NT2/D1 (cell line): ENCODE results near the gene PPIP5K2.
"Not testable (repeated sequence)": the region's sequence is repeated elsewhere in the genome, so short reads cannot be mapped to it uniquely, and the experiment has no call there.

Experiments
- DNase-seq: peaks from one replicate; pipeline ENCODE4 v3.0.0-alpha.2; 2011; ENCODE audit warnings: low read depth, low spot score
- H3K27me3 ChIP-seq: 2 replicates; pipeline ENCODE4 v1.6.0; 2011; ENCODE audit warnings: mild to moderate bottlenecking; ENCODE audit not compliant: insufficient read length, insufficient read depth
- H3K36me3 ChIP-seq: 2 replicates; pipeline ENCODE4 v1.6.1; 2011; ENCODE audit warnings: mild to moderate bottlenecking, low read length, mixed read lengths; ENCODE audit not compliant: insufficient read depth, insufficient read length
- H3K4me1 ChIP-seq: 2 replicates; pipeline ENCODE4 v1.5.1; 2011; ENCODE audit not compliant: insufficient read depth, insufficient read length
- H3K4me3 ChIP-seq: 2 replicates; pipeline ENCODE4 v1.5.1; 2011; ENCODE audit warnings: low read depth; ENCODE audit not compliant: insufficient read length
- H3K9ac ChIP-seq: 2 replicates; pipeline ENCODE4 v1.6.0; 2011; ENCODE audit warnings: low read depth; ENCODE audit not compliant: insufficient read length
- H3K9me3 ChIP-seq: 2 replicates; pipeline ENCODE4 v1.5.1; 2011; ENCODE audit warnings: mild to moderate bottlenecking, low read length; ENCODE audit not compliant: insufficient read depth
- SUZ12 ChIP-seq: IDR thresholded peaks from 2 replicates; pipeline ENCODE4 v1.6.1; 2011; ENCODE audit not compliant: insufficient read length, insufficient read depth; ENCODE audit errors: extremely low read depth
- YY1 ChIP-seq: IDR thresholded peaks from 2 replicates; pipeline ENCODE4 v1.6.1; 2011; ENCODE audit not compliant: insufficient read length, insufficient read depth
- ZNF274 ChIP-seq: IDR thresholded peaks from 2 replicates; pipeline ENCODE4 v1.6.1; 2011; ENCODE audit warnings: mild to moderate bottlenecking, low read depth, low read length

PPIP5K2 gene

DNA sequence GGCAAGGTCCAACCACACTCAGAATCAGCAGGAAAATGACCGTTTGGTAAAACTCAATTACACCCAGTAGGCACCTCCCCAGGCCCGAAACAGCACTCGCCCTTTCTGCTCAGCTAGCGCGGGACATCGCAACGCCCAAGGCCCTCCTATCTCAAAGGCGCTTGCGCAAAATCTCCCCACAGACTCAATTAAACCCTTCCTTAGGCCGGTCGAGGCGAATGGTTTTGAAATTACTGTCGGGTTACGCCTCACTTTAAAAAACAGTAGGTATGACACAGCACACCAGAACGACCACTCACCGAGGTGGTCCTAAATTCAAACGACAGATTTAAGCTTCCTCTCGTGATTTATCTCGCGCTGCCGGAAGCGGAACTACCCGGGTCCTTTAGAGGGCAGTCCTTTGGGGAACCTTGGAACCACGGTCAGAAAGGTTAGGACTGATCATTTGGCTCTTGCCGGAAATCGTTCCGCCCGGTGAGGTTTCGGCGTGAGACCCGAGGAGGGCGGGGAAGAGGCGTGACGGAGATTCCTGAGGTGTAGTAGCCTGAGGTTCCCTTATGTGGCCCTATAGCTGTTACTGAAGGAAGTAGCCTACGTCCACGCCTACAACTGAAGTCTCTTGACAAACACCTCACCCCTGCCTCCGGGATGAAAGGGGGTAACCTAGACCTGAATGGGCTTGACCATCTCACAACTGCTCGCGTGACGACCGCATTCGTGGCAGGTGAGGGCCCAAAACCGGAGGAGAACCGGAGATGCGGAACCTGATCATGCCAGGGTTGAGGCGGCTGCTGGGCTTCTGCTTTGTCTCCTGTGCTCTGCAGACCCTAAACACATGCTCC is at the start of gene PPIP5K2, which contains the start of gene GIN1:
TSS of gene PPIP5K2 (plus strand) at position 537 of the 842 bp plus-strand sequence. CDS start 9,289 bp downstream, outside the sequence.
TSS of gene GIN1 (minus strand) at position 374 of the 842 bp plus-strand sequence. CDS start 11,431 bp downstream, outside the sequence.
- peak; percentile 93 for DNase-seq
- no peaks in the 10 kb centered on the region for H3K27me3 ChIP-seq
- peaks cover 2% of the 10 kb centered on the region for H3K4me1 ChIP-seq
- peak within 1 kb of the TSS; percentile 75 for H3K4me3 ChIP-seq
- H3K36me3 ChIP-seq, result peaks cover 4% of the 10 kb centered on the region
- H3K9ac ChIP-seq, result peak within 1 kb of the TSS; percentile 84
- no peak for TF ChIP-seq SUZ12
- no peak for TF ChIP-seq ZNF274
- no peaks in the 10 kb centered on the region for H3K9me3 ChIP-seq

DNA sequence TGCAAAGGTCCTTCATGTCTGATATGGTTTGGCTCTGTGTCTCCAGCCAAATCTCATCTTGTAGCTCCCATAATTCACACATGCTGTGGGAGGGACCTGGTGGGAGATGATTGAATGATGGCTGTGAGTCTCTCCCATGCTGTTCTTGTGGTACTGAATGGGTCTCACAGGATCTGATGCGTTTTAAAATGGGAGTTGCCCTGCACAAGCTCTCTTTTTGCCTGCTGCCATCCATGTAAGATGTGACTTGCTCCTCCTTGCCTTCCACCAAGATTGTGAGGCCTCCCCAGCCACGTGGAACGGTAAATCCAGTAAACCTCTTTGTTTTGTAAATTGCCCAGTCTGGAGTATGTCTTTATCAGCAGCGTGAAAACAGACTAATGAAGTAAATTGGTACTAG is 46.6 kb upstream of the PPIP5K2 start:
- H3K4me1 ChIP-seq, H3K4me3 ChIP-seq, H3K27me3 ChIP-seq, DNase-seq, H3K9ac ChIP-seq, H3K36me3 ChIP-seq: not testable (repeated sequence)
- peaks cover 11% of the 10 kb centered on the region; the same call in 1 of the 2 replicates for H3K9me3 ChIP-seq

DNA sequence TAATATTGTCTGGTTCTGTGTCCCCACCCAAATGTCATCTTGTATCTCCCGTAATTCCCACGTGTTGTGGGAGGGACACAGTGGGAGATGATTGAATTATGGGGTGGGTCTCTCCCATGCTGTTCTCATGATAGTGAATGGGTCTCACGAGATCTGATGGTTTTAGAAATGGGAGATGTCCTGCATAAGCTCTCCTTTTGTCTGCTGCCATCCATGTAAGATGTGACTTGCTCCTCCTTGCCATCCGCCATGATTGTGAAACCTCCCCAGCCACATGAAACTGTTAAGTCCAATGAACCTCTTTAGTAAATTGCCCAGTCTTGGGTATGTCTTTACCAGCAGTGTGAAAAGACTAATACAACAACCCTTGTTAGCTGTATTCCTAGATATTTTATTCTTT is 44.7 kb upstream of the PPIP5K2 start:
- no peak for TF ChIP-seq YY1
- H3K9ac ChIP-seq, result no peak overlapping the region
- peaks cover 11% of the 10 kb centered on the region; the same call in 1 of the 2 replicates for H3K9me3 ChIP-seq
- H3K36me3 ChIP-seq, result no peaks in the 10 kb centered on the region
- no peaks in the 10 kb centered on the region for H3K4me1 ChIP-seq
- H3K4me3 ChIP-seq, result no peak overlapping the region
- H3K27me3 ChIP-seq, result no peaks in the 10 kb centered on the region
- DNase-seq, result no peak

DNA sequence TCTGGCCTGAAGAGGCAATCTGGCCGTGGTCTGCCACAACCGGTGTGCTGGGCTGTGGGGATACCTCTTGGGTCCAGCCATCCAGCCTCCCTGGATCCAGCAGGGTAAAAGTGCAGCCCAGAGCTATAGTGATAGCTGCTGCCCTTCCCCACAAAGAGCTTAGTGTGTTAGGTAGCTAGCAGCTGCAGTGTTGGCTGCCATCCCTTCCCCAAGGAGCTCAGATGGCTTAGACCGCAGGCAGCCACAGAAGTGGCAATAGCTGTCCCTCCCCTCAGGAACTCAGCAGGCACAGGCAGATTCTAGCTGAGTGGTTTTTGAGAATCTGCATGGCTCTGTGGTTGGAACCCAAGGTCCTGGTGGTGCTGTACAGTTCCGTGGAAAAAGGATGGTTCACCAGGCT is 40.3 kb upstream of the PPIP5K2 start:
- Histone ChIP-seq H3K27me3 (no peaks in the 10 kb centered on the region), H3K9ac (no peak overlapping the region), H3K36me3 (peaks cover 3% of the 10 kb centered on the region), H3K4me1 (no peaks in the 10 kb centered on the region), H3K4me3 (no peak overlapping the region), H3K9me3 (peaks cover 18% of the 10 kb centered on the region; the same call in 1 of the 2 replicates)
- TF ChIP-seq ZNF274 (no peak), YY1 (no peak), SUZ12 (no peak)
- DNase-seq, result no peak

DNA sequence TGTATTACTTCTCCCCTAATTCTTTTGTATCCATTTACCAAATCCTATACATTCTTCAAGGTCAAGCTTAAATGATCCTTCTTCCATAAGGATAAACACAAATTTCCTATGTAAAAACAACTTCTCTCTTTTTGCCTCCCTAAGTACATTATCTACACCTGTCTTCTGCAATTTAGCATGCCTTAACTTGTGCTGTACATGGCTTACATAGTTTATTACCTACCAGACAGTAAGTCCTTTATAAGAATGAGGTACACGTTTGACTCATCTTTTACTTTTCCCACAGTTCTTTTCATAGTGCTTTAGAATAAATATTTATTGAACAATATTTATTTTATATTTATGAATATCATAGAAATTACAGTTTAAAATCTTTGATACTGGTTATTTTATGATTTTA is 33.6 kb upstream of the PPIP5K2 start:
- H3K36me3 ChIP-seq, result peaks cover 9% of the 10 kb centered on the region
- no peak overlapping the region for H3K4me3 ChIP-seq
- TF ChIP-seq YY1 (no peak), SUZ12 (no peak)
- H3K27me3 ChIP-seq, result no peaks in the 10 kb centered on the region
- no peak for DNase-seq
- H3K9me3 ChIP-seq, result peaks cover 13% of the 10 kb centered on the region; the same call in 1 of the 2 replicates
- no peaks in the 10 kb centered on the region for H3K4me1 ChIP-seq
- no peak overlapping the region for H3K9ac ChIP-seq

DNA sequence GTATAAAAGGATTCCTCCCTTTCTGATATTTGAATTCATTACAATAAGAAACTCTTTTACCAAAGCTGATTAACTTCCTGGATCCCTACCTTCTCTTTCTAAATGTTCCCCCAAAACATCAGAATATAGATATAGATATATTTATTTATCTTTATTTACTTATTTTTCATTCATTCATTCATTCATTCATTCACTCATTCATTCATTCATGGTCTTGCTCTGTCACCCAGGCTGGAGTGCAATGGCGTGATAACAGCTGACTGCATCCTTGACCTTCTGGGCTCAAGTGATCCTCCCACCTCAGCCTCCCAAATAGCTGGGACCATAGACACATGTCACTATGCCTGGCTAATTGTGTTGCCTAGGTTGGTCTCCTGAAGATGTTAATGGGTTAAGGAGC is 30.8 kb upstream of the PPIP5K2 start:
- TF ChIP-seq SUZ12, result no peak
- no peak for TF ChIP-seq YY1
- TF ChIP-seq ZNF274, result no peak
- Histone ChIP-seq H3K36me3 (peaks cover 12% of the 10 kb centered on the region), H3K9ac (no peak overlapping the region), H3K4me3 (no peak overlapping the region), H3K27me3 (no peaks in the 10 kb centered on the region), H3K4me1 (no peaks in the 10 kb centered on the region), H3K9me3 (peaks cover 7% of the 10 kb centered on the region; the same call in 1 of the 2 replicates)
- no peak for DNase-seq

DNA sequence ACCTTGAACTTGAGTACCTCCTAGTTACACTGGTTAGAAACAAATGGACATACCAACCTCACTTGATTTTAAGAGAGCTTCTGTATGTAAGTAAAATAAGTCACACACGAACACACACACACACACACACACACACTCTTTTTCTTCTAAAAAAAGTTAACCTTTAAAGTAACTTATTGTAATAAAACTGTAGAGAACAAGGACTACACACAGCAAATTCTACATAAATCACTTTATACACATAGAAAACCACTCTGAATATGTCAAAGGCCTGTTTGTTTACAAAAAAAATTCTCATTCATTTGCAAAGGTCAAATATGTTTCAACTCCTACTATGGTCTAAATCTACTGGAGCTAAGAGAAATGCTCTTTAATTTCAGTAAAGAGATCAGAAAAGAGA is 29.3 kb upstream of the PPIP5K2 start:
- Histone ChIP-seq H3K4me1 (no peaks in the 10 kb centered on the region), H3K36me3 (peaks cover 9% of the 10 kb centered on the region), H3K27me3 (no peaks in the 10 kb centered on the region), H3K4me3 (no peak overlapping the region), H3K9ac (no peak overlapping the region), H3K9me3 (no peaks in the 10 kb centered on the region)
- TF ChIP-seq ZNF274, result no peak
- TF ChIP-seq SUZ12, result no peak
- TF ChIP-seq YY1, result no peak
- DNase-seq, result no peak
